Trophoblast cell (in vitro differentiated cells and primary cell): ENCODE results near the gene CACNA1C.

Source experiments
- DNase-seq, 2 donors: peaks; one replicate each; pipeline ENCODE4 v3.0.0-alpha.2; 2016
- H2AFZ ChIP-seq: 2 replicates; pipeline ENCODE4 v1.6.1; 2013; ENCODE audit warnings: low read length, moderate library complexity, mild to moderate bottlenecking; ENCODE audit not compliant: insufficient read depth, poor library complexity
- H2AK5ac ChIP-seq: 2 replicates; pipeline ENCODE4 v1.6.1; 2013; ENCODE audit warnings: mild to moderate bottlenecking, low read length
- H2BK120ac ChIP-seq: 2 replicates; pipeline ENCODE4 v1.6.1; 2013; ENCODE audit warnings: low read length, mild to moderate bottlenecking, moderate library complexity; ENCODE audit not compliant: insufficient read depth, poor library complexity
- H2BK12ac ChIP-seq: 2 replicates; pipeline ENCODE4 v1.6.1; 2013; ENCODE audit warnings: mild to moderate bottlenecking, low read length, moderate library complexity
- H2BK5ac ChIP-seq: 2 replicates; pipeline ENCODE4 v1.6.1; 2013; ENCODE audit warnings: low read length, low read depth, moderate library complexity, mild to moderate bottlenecking; ENCODE audit not compliant: poor library complexity
- H3K14ac ChIP-seq: 2 replicates; pipeline ENCODE4 v1.6.1; 2013; ENCODE audit warnings: mild to moderate bottlenecking, low read length
- H3K18ac ChIP-seq: 2 replicates; pipeline ENCODE4 v1.6.1; 2013; ENCODE audit warnings: mild to moderate bottlenecking, low read length
- H3K23ac ChIP-seq: 2 replicates; pipeline ENCODE4 v1.6.1; 2013; ENCODE audit warnings: low read length
- H3K27ac ChIP-seq: 2 replicates; pipeline ENCODE4 v1.5.1; 2013; ENCODE audit warnings: low read depth, mild to moderate bottlenecking, inconsistent platforms, low read length, moderate library complexity
- H3K27me3 ChIP-seq: 2 replicates; pipeline ENCODE4 v1.6.1; 2013; ENCODE audit warnings: inconsistent platforms, mild to moderate bottlenecking, low read length, moderate library complexity; ENCODE audit not compliant: insufficient read depth
- H3K36me3 ChIP-seq, 2 experiments: 1 replicate in 1 of 2; 2 replicates in 1 of 2; pipeline ENCODE4 v1.6.1; 2013; ENCODE audit warnings: low read length in 2 of 2, mild to moderate bottlenecking in 2 of 2, moderate library complexity in 1 of 2; ENCODE audit not compliant: insufficient read depth in 2 of 2, control insufficient read depth in 1 of 2
- H3K4ac ChIP-seq: 2 replicates; pipeline ENCODE4 v1.6.1; 2013; ENCODE audit warnings: low read depth, mild to moderate bottlenecking, low read length, moderate library complexity
- H3K4me1 ChIP-seq, 2 experiments: 1 replicate in 1 of 2; 2 replicates in 1 of 2; pipeline ENCODE4 v1.6.1; 2013; ENCODE audit warnings: low read length in 2 of 2, mild to moderate bottlenecking in 2 of 2, moderate library complexity in 1 of 2; ENCODE audit not compliant: insufficient read depth in 2 of 2, control insufficient read depth in 1 of 2
- H3K4me2 ChIP-seq: 2 replicates; pipeline ENCODE4 v1.6.1; 2013; ENCODE audit warnings: inconsistent platforms, mild to moderate bottlenecking, low read length, moderate library complexity
- H3K4me3 ChIP-seq: 2 replicates; pipeline ENCODE4 v1.5.1; 2013; ENCODE audit warnings: mild to moderate bottlenecking, low read depth, low read length, inconsistent platforms
- H3K79me1 ChIP-seq: one replicate; pipeline ENCODE4 v1.6.1; 2013; ENCODE audit warnings: low read length
- H3K79me2 ChIP-seq: 2 replicates; pipeline ENCODE4 v1.6.1; 2013; ENCODE audit warnings: low read length, mild to moderate bottlenecking; ENCODE audit not compliant: control insufficient read depth, insufficient read depth, poor library complexity
- H3K9ac ChIP-seq: 2 replicates; pipeline ENCODE4 v1.6.1; 2013; ENCODE audit warnings: mild to moderate bottlenecking, low read length
- H3K9me3 ChIP-seq: 2 replicates; pipeline ENCODE4 v1.6.1; 2013; ENCODE audit warnings: low read depth, mild to moderate bottlenecking, control low read depth, inconsistent platforms, low read length; ENCODE audit not compliant: insufficient read depth
- H4K12ac ChIP-seq: 2 replicates; pipeline ENCODE4 v1.6.1; 2013; ENCODE audit warnings: low read depth, mild to moderate bottlenecking, low read length, moderate library complexity
- H4K8ac ChIP-seq: 2 replicates; pipeline ENCODE4 v1.6.1; 2013; ENCODE audit warnings: low read depth, mild to moderate bottlenecking, low read length, moderate library complexity
- H4K91ac ChIP-seq: one replicate; pipeline ENCODE4 v1.6.1; 2013; ENCODE audit warnings: low read depth, mild to moderate bottlenecking, low read length, moderate library complexity
- WGBS: extraction: QIAGEN DNeasy Blood & Tissue Kit; methylation state at CpG from one replicate; pipeline ENCODE4 v1.1.7; 2013; ENCODE audit warnings: missing lambda C conversion rate; ENCODE audit not compliant: insufficient read length, insufficient coverage; ENCODE audit errors: extremely low coverage; 5-methylcytosine and 5-hydroxymethylcytosine counted together

The CACNA1C gene

DNA sequence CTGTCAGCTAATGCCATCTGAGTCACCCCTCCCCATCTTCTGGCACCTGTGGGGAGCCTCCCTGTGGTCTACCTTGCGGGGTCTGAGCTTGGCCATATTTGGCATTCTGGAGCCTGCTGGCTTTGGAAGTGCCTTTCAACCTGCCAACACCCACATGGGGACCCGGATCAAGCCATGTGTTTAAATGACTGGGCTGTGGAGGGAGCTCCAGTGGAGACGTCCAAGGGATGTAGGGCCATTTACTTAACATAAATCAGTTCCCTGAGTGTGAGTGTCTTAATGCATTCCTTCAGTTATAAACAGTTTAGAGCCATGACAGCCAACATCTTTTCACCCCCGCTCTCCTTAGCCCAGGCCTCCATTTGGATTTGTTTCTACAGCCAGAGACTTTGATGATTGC, 22.0 kb downstream of the CACNA1C start:
- H4K91ac ChIP-seq = no peak overlapping the region
- no peak overlapping the region for H2AK5ac ChIP-seq
- H3K36me3 ChIP-seq = no peaks in the 10 kb centered on the region
- no peaks in the 10 kb centered on the region for H3K79me1 ChIP-seq
- H3K9me3 ChIP-seq = peaks cover 2% of the 10 kb centered on the region
- no peak overlapping the region for H3K4me3 ChIP-seq
- H3K27me3 ChIP-seq = no peaks in the 10 kb centered on the region
- H2BK5ac ChIP-seq = no peak overlapping the region
- no peak overlapping the region for H4K8ac ChIP-seq
- no peak overlapping the region for H3K4ac ChIP-seq
- no peaks in the 10 kb centered on the region for H3K79me2 ChIP-seq
- H4K12ac ChIP-seq = no peak overlapping the region
- no peak overlapping the region for H2BK120ac ChIP-seq
- no peak overlapping the region for H3K27ac ChIP-seq
- no peak overlapping the region for H3K14ac ChIP-seq
- no peak for DNase-seq
- no peak overlapping the region for H3K4me2 ChIP-seq
- H3K23ac ChIP-seq = no peak overlapping the region
- H2AFZ ChIP-seq = no peak overlapping the region
- no peak overlapping the region for H2BK12ac ChIP-seq
- no CpG with 5 or more reads among the region's 4 CpGs for WGBS
- H3K4me1 ChIP-seq = peaks cover 0 to 5% of the 10 kb centered on the region in 2 experiments
- no peak overlapping the region for H3K18ac ChIP-seq
- no peak overlapping the region for H3K9ac ChIP-seq

DNA sequence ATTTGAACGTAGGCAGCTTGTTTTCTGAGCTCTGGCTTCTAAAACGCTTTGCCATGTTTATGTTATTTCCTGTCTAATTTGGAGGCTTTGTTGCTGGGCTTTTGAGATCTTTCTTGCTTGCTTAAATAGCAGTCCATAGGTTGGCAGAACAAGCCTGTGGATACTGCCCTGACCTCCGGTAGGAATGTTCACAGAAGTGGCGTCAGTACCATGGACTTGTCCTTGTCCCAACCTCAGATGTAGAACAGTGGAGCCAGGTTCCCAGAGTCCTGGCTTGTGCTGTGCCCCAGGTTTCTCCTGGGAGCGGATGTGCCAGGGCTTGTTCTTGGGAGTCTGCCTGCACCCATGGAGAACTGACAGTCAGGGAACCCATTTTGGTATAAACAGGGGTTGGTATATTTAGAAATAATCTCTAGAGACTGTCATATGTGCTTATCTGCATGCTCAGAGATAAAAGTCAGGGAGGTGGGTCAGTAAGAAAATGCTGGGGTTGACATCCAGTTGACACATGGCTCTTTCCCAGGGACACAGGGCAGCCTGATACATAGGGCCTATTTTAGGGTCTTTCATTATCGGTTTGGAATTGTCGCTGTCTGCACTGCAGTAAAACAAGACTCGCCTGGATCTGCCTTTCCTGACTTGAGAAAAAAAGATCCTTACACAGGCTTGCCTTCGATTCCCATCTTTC, 22.9 kb downstream of the CACNA1C start:
- Histone ChIP-seq H4K91ac (no peak overlapping the region), H2BK120ac (no peak overlapping the region), H3K4me3 (no peak overlapping the region), H3K27me3 (no peaks in the 10 kb centered on the region), H3K4me1 (peaks cover 0 to 5% of the 10 kb centered on the region in 2 experiments), H3K4me2 (no peak overlapping the region), H3K18ac (no peak overlapping the region), H3K27ac (no peak overlapping the region), H4K12ac (no peak overlapping the region), H3K9me3 (peaks cover 2% of the 10 kb centered on the region), H4K8ac (no peak overlapping the region), H3K36me3 (no peaks in the 10 kb centered on the region), H3K79me2 (no peaks in the 10 kb centered on the region), H3K4ac (no peak overlapping the region), H3K9ac (no peak overlapping the region), H3K14ac (no peak overlapping the region), H3K79me1 (no peaks in the 10 kb centered on the region), H3K23ac (no peak overlapping the region), H2BK5ac (no peak overlapping the region), H2BK12ac (no peak overlapping the region), H2AK5ac (no peak overlapping the region), H2AFZ (no peak overlapping the region)
- WGBS = no CpG with 5 or more reads among the region's 9 CpGs
- no peak for DNase-seq

DNA sequence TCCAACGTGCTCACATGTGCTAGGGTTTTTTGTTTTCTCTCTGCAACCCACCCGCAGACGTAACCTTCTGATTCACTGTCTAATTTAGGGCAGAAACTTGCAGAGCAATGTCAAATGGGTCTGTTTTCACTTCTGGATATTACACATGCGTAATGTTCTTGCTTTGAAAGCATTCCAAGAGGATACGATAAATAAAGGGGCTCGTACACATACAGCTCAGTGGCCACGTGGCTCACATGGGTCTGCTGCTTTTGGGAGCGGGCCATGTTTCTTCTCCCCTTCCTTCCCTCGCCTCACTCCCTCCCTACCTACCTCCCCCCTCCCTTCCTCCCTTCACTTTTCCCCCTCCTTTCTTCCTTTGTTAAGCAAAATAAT, 23.4 kb downstream of the CACNA1C start:
- Histone ChIP-seq H3K4ac (no peak overlapping the region), H3K4me2 (no peak overlapping the region), H3K23ac (no peak overlapping the region), H3K18ac (no peak overlapping the region), H2AFZ (no peak overlapping the region), H2BK12ac (no peak overlapping the region), H2BK120ac (no peak overlapping the region), H3K79me2 (no peaks in the 10 kb centered on the region), H3K4me3 (no peak overlapping the region), H2BK5ac (no peak overlapping the region), H4K8ac (no peak overlapping the region), H4K12ac (no peak overlapping the region), H3K36me3 (no peaks in the 10 kb centered on the region), H3K27ac (no peak overlapping the region), H3K14ac (no peak overlapping the region), H2AK5ac (no peak overlapping the region), H4K91ac (no peak overlapping the region), H3K4me1 (peaks cover 0 to 5% of the 10 kb centered on the region in 2 experiments), H3K9ac (no peak overlapping the region), H3K79me1 (no peaks in the 10 kb centered on the region), H3K9me3 (peaks cover under 1% of the 10 kb centered on the region), H3K27me3 (no peaks in the 10 kb centered on the region)
- 100% methylated on average over 1 of the region's 9 CpGs for WGBS
- no peak for DNase-seq

DNA sequence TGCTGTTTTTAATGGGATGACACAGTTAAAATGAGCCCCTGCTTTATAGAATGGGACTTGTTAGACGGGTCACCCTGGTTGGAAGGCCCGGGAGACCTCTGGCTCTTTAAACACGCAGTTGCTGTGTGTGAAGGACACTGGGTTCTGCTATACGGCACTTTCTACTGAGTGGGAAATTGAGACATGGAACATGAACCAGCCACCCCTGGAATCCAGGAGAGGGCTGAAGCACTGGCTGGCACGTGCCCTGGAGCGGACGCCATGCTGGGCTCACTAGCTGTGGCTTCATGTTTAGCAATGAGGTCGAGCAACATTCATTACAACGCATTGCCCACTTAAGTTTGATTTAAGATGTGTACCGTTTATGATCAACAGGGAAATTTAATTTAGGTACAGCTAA, 23.9 kb downstream of the CACNA1C start:
- Histone ChIP-seq H2AFZ (no peak overlapping the region), H3K4me3 (no peak overlapping the region), H3K27me3 (no peaks in the 10 kb centered on the region), H3K4ac (no peak overlapping the region), H4K91ac (no peak overlapping the region), H2AK5ac (no peak overlapping the region), H4K8ac (no peak overlapping the region), H3K4me1 (peaks cover 0 to 5% of the 10 kb centered on the region in 2 experiments), H3K4me2 (no peak overlapping the region), H4K12ac (no peak overlapping the region), H3K27ac (no peak overlapping the region), H3K18ac (no peak overlapping the region), H3K9me3 (no peaks in the 10 kb centered on the region), H3K14ac (no peak overlapping the region), H2BK120ac (no peak overlapping the region), H3K9ac (no peak overlapping the region), H3K79me1 (no peaks in the 10 kb centered on the region), H3K23ac (no peak overlapping the region), H2BK5ac (no peak overlapping the region), H2BK12ac (no peak overlapping the region), H3K36me3 (no peaks in the 10 kb centered on the region), H3K79me2 (no peaks in the 10 kb centered on the region)
- DNase-seq = no peak
- WGBS = no CpG with 5 or more reads among the region's 10 CpGs
